GM20000 (cell line): ENCODE measurements around the gene DEGS2.
A peak's percentile ranks its signal among the peaks of the same experiment; 100 is the strongest.
"Not testable (repeated sequence)": the region's sequence is repeated elsewhere in the genome, so short reads cannot be mapped to it uniquely, and the experiment has no call there.

Source experiments
- DNase-seq: peaks from one replicate; pipeline ENCODE4 v3.0.0; 2012; ENCODE audit warnings: low spot score
- TF ChIP-seq, protein P1 (sequence below): IDR thresholded peaks from 2 replicates; pipeline ENCODE4 v1.5.1; 2012; ENCODE audit warnings: mild to moderate bottlenecking, control low read depth; ENCODE audit errors: extremely low read depth, missing control alignments

The DEGS2 gene

DNA sequence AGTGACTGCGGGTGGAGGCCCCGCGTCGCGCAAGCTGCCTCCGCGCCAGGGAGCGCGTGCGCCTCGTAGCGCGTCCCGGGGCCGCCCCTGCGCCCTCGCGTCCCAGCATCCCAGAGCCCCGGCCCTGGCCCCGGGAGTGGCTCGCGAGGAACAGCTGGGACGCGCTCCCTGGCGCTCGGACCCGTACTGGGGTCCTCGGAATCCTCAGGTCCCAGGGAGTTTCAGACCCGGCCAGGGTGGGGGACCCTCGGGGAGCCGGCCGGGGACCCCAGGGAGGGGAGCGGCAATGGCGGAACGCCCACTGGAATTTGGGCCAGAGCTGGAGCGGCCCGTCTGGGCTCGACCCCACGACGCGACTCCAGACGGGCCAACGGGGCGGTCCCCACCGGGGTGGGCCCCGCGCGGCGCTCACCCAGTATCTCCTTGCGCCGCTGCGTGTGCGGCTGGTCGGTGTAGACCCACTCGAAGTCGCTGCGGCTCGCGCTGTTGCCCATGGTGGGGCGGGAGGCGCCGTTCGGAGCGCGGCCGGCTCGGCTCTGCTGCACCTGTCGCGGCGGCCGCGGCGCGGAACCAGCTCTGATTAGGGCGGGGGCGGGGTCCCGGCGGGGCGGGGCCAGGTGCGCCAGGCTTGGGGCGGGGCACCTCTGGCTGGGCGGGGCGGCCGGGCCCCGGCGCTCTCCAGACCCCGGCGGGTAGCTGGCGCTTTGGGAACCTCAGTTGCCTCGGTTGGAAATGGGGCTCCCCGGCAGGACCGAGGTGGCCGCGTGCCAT is at the start of gene DEGS2:
DEGS2 (minus strand) TSS at position 552 of the 771 bp plus-strand sequence; CDS start at position 494, 58 bp downstream.
- peak; percentile 92 for DNase-seq
- TF ChIP-seq, protein P1, sequence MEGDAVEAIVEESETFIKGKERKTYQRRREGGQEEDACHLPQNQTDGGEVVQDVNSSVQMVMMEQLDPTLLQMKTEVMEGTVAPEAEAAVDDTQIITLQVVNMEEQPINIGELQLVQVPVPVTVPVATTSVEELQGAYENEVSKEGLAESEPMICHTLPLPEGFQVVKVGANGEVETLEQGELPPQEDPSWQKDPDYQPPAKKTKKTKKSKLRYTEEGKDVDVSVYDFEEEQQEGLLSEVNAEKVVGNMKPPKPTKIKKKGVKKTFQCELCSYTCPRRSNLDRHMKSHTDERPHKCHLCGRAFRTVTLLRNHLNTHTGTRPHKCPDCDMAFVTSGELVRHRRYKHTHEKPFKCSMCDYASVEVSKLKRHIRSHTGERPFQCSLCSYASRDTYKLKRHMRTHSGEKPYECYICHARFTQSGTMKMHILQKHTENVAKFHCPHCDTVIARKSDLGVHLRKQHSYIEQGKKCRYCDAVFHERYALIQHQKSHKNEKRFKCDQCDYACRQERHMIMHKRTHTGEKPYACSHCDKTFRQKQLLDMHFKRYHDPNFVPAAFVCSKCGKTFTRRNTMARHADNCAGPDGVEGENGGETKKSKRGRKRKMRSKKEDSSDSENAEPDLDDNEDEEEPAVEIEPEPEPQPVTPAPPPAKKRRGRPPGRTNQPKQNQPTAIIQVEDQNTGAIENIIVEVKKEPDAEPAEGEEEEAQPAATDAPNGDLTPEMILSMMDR: no peak

DNA sequence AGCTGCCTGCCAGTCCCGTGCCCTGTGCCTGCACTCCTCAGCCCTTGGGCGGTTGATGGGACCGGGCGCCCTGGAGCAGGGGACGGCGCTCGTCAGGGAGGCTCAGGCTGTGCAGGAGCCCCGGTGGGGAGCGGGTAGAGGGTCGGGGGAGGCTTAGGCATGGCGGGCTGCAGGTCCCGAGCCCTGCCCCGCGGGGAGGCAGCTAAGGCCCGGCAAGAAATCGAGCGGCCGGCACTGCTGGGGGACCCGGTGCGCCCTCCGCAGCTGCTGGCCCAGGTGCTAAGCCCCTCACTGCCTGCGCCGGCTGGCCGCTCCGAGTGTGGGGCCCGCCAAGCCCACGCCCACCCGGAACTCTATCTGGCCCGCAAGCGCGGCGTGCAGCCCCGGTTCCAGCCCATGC is 48.7 kb upstream of the DEGS2 start:
- not testable (repeated sequence) for DNase-seq

DNA sequence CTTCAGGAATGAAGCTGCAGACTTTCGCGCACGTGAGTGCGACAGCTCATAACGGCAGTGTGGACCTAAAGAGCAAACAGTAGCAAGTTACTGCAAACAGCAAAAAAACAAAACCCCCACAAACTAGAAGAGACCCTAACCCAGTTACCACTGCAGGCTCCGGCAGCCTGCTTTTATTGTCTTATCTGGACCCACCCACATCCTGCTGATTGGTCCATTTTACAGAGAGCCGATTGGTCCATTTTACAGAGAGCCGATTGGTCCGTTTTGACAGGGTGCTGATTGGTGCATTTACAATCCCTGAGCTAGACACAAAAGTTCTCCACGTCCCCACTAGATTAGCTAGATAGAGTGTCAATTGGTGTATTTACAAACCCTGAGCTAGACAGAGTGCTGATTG is 48.1 kb upstream of the DEGS2 start:
- not testable (repeated sequence) for DNase-seq

DNA sequence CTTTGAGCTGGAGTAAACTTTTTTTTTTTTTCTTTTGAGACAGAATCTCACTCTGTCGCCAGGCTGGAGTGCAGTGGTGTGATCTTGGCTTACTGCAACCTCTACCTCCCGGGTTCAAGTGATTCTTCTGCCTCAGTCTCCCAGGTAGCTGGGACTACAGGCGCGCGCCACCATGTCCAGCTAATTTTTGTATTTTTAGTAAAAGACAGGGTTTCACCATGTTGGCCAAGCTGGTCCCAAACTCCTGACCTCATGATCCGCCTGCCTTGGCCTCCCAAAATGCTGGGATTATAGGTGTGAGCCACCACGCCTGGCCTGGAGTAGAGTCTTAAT is 45.4 kb upstream of the DEGS2 start:
- DNase-seq: not testable (repeated sequence)

DNA sequence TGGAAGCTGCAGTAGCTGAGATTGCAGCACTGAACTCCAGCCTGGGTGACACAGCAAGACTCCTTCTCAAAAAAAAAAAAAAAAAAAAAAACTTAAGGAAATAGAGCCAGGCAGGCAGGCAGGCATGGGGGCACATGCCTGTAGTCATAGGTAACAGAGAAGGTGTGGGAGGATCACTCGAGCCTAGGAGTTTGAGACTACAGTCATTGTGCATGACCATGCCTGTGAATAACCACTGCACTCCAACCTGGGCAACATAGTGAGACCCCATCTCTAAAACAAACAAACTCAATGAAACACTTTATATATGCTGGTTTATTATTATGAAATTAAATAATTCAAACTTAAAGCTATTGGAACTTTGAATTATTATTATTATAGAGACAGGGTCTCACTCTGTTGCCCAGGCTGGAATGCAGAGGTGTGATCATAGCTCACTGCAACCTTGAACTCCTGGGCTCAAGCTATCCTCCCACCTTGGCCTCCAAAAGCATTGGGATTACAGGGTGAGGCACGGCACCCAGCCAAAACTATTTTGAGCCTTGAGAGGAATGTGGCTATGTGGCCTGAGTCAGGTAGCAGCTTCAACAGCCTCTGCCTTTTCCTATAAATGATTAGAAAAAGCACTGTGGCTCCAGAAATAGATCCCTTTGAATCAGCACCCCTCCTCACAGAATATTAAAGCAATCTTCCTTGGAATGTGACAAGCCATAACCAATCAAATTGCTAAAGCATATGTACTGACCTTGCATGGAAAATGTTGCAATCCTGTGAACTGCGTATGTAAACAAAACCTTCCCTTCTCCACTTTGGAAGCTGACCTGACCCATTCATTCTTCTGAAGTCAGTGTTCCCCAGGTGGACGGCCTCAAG is 44.8 kb upstream of the DEGS2 start:
- TF ChIP-seq, protein P1: no peak
- no peak for DNase-seq

DNA sequence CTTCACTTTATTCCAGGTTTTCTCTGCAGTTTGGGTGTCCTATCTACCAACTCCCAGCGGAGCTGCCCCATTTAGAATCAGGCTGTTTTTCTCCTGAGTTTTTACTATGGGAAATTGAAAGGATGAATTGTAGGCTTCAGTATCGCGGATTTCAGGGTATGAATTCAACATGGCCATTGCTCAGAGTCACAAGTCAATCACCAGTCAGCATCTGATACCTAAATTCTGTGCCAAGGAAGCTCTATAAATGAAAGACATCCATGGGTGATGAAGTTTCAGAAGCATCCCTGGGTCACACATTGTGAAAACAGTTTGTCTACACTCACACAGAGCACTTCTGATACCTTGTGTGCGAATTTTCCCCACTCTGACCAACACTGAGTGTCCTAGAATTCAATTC is 43.7 kb upstream of the DEGS2 start:
- TF ChIP-seq, protein P1: no peak
- DNase-seq: no peak

DNA sequence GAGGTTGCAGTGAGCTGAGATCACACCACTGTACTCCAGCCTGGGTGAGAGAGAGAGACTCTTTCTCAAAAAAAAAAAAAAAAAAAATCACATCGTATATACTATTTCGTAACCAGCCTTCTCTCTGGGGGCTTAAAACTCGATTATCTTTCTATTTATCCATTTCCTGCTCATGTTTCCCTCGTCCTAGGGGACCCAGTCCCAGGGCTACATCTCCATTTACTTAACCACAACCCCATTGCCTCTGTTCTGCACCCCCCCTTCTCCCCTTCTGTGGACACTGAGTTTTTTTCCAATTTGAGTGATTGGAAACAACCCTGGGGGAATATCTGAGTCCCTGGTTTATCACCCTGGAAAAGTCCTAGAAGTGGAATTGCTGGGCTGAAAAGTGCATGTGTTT is 43.3 kb upstream of the DEGS2 start:
- DNase-seq: no peak
- TF ChIP-seq, protein P1: no peak

DNA sequence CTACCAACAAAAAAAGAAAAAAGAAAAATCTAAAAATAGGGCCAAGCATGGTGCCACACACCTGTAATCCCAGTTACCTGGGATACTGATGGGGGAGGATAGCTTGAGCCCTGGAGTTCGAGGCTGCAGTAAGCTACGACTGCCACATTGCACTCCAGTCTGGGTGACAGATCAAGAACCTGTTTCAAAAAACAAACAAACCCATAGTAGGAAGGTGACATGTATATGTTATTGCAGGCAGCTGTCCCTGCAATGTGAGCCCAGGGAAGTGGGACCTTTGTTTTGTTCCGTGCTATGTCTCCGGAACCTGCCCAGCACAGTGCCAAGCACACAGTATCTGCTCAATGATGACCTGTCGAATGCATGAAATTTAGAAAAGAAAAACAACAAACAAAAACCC is 42.3 kb upstream of the DEGS2 start:
- no peak for DNase-seq
- TF ChIP-seq, protein P1: no peak

DNA sequence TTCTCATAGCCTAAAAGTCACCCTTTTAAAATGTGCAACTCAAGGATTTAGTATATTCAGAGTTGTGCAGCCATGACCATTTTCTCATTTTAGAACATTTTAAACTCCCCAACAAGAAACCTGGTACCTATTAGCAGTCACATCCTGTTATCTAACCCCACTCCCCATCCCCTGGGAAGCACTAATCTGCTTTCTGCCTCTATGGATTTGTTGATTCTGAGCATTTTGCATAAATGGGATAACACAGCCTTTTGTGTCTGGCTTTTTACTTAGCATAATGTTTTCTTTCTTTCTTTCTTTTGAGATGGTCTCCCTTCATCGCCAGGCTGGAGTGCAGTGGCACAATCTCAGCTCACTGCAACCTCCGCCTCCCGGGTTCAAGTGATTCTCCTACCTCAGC is 40.9 kb upstream of the DEGS2 start:
- no peak for DNase-seq
- TF ChIP-seq, protein P1: no peak
